ENCODE data around the gene NEK10. TPM values are rescaled to one million over a fixed set of nuclear protein-coding genes. Genes with fewer than 3 reads are reported as not detected.

NEK10 gene
- polyA plus RNA-seq, 5 donors = 2.8 to 9.1 (median 6.2) TPM

GRCh38 chr3:27105904-27106303, 263.3 kb downstream of the NEK10 start:
- no peak for DNase-seq

DNA sequence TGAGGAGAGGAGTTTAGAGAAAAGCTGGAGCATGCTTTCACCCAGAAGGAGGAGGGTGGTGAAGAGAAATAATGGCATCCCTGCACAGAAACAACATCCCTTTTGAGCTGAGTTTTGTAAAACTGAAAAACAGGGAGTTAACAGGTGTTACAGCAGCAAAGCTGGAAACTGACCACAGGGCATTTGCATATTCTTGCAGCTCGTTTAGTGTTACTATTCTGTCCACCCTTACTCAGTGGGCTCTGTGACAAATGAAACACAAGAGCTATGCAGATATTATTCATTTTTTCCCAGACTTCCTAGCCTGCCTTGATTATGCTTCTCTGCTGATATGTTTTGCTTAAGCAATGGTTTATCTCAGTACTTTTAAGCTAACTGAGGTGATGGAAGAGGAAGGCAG, 272.0 kb downstream of the NEK10 start:
- DNase-seq = no peak

DNA sequence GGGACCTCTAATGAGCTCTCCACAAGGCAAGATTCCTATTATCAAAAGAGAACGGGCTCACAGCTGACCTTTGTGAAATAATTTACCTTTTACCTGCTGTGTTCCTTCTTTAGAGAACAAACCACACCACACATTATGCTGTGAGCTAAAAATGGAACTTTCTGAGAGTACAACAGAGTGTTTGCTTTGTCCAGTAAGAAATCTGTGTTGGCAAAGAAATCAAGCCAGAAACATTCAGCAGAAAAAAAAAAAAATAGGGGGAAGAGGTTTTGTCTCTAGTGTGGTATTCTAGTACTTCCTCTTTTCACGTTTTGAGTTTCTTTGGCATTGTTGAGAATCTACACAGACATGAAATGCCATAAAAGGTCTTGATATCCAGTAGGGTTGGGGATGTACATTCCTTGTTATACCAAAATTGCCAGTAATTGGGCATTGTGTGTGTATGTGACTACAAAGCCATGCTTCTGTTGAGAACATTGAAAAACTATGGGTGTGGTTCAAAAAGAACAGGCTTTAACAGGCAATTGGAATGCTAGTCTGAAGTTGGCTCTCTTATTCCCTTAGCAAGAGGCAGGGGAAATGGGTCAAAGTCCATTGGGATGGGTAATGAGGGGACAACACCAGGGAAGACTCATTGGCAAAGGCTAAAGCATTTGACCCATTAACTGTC, 273.5 kb downstream of the NEK10 start:
- no peak for DNase-seq

DNA sequence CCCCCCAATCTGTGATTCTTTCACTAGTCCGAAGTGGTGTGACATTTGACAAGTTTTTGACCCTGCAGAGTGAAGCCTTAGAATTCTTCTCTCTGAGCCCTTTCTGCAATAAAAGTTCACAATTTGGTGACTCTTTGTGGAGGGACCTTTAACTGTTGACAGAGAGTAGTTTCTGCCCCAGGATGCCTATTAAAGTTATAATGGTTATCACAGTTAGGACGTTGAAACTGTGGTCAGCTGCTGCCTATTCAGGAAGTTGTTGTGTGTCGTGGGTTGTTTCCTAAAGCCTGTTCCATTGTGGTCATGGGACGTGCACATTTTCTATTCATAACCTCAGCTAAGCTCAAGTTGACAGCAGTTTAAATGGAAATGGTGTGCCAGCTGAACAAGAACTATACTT, 274.5 kb downstream of the NEK10 start:
- no peak for DNase-seq

- DNase-seq = peak in 1 of 2 donors; percentile 20
These were observed 275.4 kb downstream of the NEK10 start for GRCh38 chr3:27093771-27094170.

- DNase-seq = no peak
These were observed 278.7 kb downstream of the NEK10 start for GRCh38 chr3:27090275-27091041.

DNA sequence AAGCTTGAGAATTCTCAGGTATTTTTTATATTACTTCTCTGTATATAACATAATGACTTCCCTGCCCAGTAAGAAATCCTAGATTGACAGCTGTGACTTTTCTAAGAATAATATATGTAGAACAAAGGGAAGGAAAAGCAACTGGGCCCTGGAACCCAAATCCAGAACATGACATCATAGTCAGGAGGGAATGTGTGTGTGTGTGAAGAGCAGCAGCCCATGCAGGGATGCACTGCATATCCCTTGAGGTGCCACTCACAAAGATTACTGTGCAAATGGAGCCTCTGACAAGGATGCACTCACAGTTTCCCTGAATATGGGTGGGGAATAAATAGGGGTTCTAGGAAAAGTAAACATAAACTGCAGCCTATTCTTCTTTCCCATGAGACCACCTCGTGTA, 279.5 kb downstream of the NEK10 start:
- DNase-seq = no peak

DNA sequence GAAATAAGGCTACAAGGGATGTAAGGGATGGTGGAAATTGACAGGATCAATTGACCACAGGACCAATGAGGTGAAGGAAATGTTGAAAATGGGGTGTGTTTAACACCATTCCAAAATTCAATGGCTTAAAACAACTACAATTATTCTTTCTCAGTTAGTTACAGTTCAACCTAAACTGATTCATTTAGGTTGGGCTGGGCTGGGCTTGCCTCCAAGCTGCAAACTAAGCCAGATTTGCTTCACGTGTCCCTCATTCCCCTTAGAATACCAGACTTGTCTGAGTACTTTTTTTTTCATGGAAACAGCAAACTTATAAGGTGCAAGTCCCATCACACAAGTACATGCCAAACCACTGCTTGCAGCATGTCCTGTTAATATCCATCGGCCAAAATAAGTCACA, 280.1 kb downstream of the NEK10 start:
- DNase-seq = no peak

GRCh38 chr3:27085829-27086730, 283.1 kb downstream of the NEK10 start:
- DNase-seq = no peak

DNA sequence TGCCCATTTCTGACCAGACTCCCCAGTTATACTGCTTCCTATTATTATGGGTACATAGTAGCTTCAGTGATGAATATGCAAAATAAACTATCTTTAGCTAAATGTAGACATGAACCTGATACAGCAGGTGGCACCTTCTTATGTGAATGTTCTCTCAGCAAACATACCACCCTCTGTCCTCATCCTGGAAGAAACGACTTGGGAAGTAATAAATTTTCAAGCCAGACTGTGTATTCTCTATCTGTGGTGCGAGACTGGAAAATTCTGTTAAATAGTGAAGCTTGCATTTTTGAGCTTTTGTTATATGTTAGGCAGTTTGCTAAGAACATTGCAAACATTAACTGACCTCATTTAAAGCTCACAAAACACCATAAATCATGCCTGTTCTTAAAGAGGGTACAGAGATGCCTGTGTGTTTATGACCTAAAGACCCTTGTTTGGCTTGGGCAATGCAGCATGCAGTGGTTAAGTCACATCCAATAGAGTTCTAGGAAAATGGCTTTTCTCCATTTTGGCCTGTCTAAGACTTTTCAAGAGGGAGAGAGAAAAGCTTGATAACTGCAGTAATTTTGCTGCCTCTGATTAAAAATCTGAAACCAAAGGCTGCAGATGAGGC, 287.1 kb downstream of the NEK10 start:
- no peak for DNase-seq

GRCh38 chr3:27081566-27081965, 287.6 kb downstream of the NEK10 start:
- no peak for DNase-seq

DNA sequence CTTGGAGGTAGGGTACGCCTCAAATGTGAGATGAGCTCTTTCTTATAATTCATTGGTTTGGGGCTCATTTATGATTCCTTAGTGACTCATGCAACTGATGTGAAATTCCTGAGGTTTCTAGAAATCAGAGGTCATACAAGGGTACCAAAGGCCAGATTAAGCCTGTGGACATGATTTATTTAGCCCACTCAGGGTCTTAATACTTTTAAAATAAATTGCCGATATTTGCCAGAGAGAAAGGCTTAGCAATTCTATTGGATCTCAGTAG, 289.0 kb downstream of the NEK10 start:
- DNase-seq = no peak

- no peak for DNase-seq
These were observed 289.5 kb downstream of the NEK10 start for GRCh38 chr3:27079427-27080257.

DNA sequence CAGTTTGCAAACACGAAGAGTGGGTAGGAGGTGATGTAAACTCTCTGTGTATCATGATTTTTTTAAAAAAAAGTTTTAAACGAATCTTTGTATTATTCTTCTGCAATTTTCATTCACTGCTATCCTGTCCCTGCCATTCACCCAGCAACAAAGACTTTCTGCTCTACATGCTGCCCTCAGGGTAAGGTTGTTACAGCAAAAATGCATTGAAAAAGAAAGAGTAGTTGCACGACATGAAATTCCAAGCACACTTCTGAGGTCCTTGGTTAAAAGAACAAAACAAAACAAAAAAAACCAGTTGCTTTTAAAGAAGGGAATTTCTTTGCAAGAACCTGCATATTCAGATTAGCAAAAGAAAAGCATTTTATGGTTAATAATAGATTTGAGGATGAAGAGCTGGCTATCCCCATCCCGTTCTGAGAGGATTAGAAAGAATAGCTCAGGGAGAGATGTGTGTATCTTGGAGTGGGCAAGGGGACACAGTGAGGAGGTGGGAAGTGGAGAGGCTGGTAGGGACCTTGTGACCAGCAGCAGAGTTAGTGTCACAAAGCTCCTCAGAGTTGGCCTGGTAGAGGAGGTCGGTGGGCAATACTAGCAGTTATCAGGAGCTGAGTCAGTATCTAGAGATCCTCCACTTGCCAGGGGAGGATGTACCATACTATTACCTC, 290.8 kb downstream of the NEK10 start:
- DNase-seq = no peak

DNA sequence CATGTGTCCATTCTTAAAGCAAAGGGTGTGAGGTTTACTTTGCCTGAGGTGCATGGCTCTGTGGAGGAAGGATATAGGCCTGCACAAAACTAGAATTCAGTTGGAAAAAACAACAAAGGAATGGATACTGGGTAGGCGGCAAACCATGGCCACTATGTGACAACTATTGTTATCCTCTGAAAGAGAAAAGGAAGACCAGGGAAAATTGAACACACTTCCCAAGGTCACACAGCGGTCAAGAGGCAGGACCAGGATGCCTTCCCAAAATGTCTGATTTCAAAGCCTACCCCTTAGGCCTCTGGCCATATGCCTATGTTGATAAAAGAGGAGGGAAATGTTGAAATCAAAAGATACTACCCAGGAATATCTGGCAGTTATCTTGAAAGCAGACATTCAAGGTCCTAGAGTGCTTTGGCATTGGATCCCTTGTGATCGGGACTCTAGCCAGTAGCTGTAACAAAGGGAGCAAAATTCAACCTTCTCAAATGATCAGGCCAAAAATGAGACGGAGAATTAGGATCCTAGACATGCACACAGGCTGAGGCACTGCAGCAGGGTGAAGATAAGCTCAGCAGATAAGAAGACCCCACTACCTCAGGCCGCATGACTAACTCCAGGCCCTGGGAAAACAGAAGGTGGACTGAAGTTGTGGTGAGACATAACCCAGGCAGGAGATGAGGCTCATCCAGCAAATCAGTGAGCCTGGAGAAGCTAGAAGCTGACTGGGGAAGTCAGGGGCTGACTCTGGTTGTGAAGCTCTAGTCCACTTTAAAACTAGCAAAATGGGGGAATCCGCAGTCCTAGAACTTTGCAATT, 292.2 kb downstream of the NEK10 start:
- no peak for DNase-seq

- DNase-seq = no peak
These were observed 294.3 kb downstream of the NEK10 start for GRCh38 chr3:27074914-27075313.

DNA sequence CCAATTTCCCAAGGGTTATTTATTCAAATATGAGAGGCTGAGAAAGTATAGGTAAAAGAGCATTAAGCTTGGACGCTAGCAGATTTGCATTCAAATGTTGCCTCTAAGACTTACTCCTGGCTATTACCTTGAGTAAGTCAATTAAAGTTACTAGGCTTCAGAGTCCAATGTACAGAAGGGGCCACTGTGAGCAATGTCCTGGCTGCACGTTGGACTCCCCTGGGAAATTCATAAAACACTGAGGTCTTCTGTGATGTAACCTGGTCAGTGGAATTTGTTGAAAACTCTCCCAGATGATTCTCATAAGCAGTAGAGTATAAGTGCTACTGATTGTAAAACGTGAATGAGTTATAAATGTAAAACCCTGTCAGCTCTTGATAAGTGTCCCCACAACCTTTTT, 295.3 kb downstream of the NEK10 start:
- DNase-seq = no peak

DNA sequence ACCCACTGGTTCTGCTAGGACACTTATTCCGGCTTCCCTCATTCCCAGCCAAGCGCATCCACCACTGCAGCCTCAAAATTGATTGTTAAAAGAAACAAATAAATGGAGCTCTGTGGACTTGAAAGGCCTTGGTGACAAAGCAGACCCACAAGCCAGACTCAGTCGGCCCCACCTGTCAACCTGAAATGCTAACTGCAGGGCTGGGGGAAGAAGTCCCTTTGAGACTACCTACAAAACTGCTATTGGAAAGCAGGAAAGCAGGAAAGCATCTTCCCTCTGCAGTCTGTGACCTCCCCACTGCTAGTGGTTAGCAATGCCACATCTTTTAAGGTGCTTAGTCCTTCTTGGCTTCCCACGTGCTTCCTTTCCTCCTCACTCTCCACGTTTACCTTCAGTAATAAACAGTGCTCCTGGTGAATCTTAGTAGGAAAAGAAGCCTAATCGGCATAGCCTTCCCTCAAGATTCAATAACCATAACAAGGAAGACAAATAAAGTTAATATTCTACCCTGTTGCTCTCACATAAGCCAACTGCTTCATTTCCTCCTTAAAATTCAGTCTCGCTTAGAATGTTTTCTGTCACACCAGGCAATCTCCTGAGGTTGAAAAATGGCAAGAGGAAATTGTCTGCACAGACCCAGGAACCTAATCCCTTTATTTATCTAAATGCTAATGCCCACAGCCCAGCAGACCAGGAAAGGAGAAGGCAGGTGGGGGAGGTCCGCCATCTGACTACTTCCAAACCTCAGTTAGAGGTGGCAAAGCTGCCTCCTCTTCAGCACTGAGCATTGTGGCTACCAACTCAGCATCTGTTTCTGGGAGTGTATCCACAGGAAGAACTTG, 296.2 kb downstream of the NEK10 start:
- no peak for DNase-seq

DNA sequence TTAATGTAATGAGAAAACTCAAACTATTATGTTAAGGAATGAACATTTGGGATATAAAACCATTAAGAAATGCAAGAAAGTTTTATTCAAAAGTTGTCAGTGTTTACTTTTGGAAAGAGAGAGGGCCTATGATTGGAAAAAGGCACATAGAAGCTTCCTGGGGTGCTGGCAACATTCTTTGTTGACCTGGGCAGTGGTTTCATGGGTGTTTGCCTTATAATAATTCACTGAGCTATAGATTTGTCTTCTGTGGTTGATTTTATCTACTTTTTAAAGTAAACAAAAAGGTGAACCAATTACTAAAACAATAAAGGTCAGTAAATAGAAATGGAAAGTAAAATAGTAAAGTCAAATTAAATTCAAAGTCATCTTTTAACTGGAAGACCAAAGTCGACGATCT, 308.8 kb downstream of the NEK10 start:
- DNase-seq = no peak

All from right lung (tissue), 5 donors.